HG03558 (cell line): ENCODE measurements around the gene TMEM273.
A peak's percentile ranks its signal among the peaks of the same experiment; 100 is the strongest.

Source experiments
- ATAC-seq: cut with Tn5 transposase; IDR thresholded peaks from one replicate; pipeline ENCODE4 v1.9.1; 2021; ENCODE audit warnings: moderate number of reproducible peaks; ENCODE audit not compliant: unreplicated experiment; ENCODE audit errors: extremely low read depth

The TMEM273 gene

DNA sequence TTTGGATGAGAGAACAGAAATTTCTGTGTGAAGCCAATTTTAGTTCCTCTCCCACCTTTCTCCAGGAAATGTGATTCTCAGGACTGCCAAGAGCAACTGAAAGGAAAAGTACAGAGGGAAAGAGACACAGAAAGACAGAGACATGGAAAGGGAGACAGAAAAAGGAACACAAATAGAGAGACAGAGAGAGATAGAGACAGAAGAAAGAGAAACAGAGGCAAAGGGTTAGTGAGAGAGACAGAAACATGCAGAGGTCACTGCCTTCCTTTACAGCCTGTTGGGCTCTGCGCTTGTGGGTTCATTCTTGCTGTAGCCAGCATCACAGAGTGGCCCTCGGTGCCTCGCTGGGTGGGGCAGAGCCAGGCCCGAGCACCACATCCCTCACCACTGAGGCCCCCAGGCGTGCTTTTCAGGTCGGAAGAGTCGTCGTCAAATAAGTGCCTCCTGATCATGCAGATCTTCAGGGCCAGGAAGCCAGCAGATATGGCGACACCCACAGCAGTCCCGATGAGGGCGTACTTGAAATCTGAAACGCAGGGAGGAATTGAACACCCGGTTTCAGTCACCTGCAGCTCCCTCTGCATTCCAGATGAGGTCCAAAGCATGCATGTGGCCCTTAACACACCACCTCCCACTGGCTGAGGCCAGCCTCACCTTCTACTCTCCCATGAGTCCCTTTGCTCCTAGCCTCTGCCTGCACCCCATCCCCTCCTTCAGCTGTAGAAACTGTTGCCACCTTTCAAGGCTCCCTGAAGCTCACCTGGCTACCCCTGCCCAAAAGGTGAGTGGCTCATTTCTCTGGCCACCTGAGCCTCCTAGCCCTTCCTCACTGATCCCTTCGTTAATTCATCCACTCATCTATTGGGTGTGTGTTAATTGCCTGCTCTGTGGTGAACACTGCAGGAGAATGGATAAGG lies 21.4 kb downstream of the TMEM273 start:
- ATAC-seq: no peak

DNA sequence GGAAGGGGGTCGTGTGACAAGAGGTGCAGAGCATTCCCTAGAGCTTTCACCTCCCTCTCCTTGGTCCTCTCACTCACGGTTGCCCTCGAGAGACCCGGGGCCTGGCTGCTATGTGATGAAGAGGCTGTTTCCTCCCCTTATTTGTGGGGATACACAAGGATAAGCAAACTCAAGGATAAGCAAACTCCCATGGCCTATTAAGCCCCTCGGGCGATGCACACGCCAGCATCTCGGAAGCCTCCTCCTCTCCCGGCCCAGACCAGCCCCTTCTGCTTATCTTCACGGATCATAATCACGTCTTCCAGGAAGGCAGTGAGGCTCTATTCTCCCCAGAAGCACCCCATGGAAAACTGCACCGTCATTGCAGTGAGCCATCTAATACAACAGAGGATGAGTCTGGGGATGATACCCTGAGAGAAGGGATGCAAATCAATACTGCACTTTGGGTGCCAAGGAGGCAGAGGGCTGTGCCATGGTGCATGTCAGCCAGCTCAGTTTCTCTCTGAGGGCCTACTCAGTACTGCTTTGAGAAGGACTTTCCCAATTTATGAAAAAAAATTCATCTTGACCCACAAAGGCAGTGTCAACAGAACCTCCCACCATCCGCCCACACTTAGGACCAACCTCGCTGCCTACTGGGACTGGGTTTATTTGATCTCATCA lies 22.2 kb downstream of the TMEM273 start:
- ATAC-seq: no peak

DNA sequence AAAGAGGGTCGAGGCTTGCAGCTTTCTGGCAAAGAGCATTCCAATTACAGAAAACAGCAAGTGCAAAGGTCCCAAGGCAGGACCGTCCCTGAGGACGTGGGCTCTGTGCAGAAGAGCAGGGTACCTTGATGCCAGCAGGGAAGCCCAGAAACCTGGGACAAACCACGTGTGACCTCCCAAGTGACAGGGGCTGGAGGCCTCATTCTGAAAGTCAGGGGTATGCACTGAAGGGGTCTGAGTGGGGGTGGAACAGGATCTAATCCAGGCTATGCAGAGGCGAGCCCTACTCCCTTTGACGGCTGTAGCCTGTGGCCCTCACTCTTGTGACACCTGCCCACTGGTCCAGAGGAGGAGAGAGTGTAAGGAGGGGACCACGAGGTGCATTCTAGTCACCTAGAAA lies 22.9 kb downstream of the TMEM273 start:
- ATAC-seq: no peak

DNA sequence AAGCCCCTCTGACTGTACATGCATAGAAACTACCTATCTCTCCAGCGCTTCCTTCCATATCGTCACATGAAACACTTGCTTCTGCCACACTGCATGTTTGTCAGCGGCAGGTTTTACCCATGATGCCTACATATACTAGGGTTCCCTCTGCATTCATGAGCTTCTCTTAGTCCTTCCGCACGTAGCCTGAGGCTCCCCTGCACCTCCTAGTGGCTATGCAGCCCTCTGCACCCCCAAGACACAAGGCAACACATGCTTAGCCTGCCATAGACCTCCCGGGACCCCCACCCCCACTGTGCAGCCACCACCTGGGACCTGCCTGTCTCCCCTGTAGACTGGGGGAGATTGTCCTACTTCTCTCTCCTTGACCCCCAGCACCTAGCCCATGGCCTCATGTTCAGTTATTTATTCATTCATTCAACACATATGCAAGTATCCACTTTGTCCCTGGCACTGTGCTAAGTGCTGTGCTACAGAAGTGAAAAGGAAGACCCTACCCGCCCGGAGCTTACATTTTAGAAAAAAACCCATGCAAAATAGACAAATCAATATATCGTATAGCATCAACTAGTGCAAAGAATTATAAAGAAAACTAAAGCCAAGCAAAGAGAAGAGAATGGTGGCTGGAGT lies 23.5 kb downstream of the TMEM273 start:
- peak; percentile 83 for ATAC-seq

DNA sequence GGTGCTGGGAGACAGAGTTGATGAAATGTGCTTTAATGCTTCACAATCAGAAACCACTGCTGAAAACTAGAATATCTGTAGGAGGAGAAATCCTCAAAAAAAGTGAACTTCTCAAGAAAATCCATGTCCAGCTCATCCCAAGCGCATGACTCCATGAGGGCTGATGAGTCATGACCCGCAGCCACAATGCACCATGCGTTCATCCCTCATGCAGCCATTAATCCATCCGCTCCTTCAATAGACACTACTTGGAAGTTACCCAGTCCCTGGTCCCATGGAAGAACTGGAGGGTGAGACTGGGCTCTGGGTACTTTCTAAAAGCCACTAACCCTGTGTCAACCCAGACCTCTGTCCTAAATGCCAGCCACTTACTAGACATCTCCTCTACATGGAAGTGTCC lies 24.4 kb downstream of the TMEM273 start:
- ATAC-seq: no peak

DNA sequence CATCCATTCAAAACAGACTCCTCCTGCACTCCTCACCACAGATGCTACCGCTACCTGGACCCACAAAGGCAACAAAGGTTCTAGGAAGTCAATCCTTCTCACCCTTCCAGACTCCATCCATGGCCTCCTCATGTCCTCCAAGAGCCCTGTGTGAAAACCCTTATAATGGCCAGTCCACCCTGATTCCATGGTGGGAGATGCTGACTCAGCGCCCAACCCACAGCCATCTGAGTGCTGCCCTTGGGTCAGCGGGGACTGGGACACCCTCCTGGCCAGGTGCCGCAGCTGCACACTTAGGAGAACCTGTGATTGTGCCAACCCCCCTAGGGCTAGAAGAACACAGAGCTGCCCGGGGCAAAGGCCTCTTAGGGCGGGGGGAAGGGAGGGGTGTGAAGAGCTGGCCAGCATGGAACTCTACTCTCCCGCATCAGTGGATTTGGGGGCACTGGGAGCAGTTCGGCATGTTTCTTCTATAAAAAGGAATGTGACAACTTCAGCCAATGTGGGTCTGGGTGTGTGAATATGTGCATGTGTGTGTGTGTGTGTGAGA lies 25.4 kb downstream of the TMEM273 start:
- ATAC-seq: no peak

DNA sequence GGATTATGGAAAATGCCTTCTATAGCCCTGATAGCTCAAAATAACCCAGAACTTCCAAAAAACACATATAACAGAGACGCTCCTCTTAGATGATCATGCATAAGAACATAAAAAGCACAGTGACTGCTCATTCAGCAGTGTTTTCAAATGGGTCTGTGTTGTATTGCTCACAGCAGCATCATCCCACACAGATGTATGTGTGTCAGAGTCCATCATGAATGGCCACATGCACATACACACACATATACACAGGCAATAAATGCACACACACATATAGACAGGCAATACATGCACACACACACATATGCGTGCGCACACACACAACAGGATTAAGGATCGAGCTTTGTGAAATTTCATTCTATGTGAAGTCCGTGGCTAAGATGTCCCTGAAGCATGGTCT lies 26.1 kb downstream of the TMEM273 start:
- ATAC-seq: no peak

DNA sequence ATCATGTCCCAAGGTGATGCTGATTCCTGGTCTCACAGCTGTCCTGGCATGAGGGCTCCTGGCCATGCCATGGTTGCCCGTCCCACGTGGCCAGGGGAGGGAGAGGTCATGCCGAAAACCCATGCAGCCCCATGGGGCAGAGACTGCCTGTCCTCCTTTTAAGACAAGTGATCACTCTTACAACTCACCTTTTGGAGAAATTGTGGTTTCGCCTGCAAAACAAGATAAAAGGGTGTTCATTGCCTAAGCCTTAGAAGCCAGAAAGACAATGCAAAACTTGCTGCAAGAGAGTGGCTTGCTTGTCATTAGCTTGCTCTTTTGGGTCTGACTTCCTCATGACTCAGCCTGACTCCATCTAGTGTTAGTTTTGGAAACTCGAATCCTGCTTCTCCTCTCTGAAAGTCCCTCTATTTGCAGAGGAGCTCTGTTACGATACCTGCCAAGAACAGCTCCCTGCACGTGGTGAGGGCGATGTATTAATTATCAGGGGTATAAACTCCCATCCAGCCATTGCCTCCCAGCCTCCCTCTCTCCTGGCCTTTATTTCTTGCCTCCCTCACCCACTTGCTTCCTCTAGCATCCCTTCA lies 26.7 kb downstream of the TMEM273 start:
- ATAC-seq: no peak

DNA sequence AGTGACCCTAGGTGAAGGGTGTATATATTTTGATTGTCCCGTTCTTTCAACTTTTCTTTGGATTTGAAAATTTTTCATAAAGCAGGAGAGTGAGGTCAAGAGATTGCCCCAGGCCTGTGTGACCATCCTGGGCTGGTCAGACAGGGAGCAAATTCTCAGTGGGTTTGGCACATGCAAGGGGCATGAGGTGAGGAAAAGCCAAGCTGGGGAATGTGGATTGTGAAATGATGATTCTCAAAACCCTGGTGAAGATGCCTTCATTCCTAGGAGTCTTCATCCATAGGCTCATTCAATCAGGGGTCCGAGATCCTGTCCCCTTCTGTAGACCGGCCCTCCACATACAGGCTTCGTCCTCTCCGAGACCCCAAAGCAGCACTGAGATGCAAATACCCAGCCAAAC lies 27.4 kb downstream of the TMEM273 start:
- ATAC-seq: no peak

DNA sequence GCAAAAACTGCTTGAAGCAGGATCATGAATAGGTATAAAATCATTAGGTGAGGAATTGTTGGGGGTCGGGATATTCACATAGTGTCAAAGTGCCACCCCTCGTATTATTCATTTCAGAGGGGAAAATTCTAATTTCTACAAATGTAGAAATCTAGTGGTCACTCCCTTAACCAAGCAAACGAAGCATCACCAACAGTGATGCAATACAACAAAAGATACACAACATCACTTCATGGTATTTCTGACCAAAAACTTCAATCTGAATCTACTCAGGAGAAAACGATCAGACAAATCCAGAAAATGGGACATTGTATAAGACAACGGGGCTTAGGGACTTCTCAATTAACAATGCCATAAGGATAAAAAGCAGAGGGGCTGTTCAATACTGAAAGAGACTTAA lies 28.1 kb downstream of the TMEM273 start:
- no peak for ATAC-seq

DNA sequence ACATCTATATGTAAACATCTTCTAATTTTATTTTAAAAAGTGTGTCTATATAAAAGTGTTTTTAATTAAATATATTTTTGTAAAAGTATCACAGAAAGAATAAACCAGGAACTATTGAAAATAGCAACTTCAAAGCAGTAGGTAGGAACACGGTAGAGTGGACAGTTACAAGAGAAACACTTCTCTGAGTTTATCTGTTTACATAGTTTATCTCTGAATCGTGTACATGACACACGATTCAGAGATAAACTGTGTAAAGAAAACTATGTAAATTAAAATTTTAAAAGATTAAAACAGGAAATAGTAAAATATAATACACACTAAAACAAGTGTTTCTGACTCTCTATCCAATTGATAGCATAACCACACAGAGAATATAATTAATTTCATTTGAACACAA lies 29.3 kb downstream of the TMEM273 start:
- ATAC-seq: no peak

DNA sequence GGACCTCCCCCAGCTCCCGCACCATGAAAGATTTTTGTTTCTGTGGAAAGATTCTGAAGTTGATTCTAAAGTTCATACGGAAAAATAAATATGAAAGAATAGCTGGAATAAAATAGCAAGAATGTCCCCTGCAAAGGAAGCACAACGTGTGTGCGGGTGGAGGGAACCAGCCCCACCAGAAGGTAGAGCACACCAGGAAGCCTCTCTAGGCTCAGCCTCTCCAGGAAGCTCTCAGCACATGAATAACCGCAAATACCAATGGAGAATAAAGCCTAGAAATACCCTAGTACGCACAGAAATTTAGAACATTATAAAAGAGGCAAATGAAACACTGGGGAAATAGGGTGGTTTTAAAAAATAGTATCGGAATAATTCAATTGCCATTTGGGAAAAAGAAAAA lies 29.8 kb downstream of the TMEM273 start:
- ATAC-seq: no peak

DNA sequence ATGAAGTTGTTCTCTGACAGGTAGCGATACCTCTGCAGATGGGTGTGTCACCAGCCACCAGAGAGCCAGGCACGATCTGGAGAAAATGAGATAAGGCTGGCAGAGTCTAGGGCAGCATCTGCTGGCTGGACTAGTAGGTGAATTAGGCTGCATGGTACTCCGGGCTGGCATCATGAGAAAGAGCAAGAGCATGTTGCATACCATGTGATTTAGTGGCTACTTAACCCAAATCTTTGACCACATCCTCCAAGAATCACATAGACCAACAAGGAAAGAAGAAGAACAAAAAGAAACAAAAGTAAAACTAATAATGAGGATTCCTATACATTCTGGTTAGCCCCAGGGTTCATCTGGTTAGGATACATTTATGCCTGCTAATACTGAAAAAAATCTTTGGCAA lies 31.0 kb downstream of the TMEM273 start:
- no peak for ATAC-seq

DNA sequence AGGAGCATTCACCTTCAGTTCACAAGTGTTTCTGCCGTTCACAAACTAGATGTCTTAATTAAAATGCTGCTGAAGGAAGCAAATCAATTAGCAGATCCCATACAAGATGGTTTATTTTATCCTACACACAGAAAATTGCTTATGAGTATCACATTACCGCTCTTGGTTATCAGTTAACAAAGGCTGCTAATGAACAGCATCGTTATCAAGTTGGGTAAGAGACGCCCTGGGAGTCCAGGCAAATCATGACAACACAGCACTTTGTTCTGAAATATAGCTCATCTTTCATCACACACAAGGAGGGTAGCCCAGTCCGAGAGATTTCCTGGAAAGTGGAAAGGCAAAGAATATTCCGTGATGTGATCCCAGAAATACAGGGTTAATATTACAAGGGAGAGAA lies 33.5 kb downstream of the TMEM273 start:
- ATAC-seq: no peak

DNA sequence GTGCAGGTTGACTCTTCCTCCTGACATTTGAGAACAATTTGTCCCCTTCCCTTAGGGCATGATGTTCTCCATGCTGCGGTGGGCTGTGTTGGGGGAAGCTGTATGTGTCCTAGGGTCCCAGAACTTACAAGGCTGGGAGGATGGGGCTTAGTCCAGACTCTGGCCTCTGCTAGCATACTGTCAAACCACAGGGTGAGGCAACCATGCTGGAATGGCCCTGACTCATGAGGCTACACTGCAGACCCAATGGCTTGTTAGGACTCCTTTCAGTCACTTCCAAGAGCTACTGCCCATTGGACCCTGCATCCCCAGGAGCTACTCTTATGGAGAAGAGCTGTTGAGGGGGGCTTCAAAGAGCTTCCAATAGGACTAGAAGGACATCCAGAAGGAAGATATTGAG lies 34.2 kb downstream of the TMEM273 start:
- no peak for ATAC-seq

DNA sequence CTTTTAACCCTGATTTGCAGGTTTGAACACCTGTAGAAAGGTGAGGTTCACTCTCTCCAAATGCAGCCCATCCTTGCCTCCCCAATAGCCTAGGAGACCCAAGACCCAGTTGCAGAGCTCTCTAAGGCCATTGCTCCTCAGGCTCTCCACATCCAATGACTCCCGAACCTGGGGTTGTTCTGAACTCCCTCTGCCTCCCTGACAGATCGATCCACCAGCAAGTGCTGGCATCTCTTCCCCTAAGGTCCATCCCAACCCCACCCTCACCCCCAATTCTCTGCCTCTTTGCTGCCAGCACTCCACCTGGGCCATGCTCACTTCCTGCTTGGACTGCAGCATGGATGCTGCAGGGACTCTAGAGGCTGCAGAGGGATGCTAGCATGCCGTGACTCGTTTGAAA lies 35.1 kb downstream of the TMEM273 start:
- no peak for ATAC-seq

DNA sequence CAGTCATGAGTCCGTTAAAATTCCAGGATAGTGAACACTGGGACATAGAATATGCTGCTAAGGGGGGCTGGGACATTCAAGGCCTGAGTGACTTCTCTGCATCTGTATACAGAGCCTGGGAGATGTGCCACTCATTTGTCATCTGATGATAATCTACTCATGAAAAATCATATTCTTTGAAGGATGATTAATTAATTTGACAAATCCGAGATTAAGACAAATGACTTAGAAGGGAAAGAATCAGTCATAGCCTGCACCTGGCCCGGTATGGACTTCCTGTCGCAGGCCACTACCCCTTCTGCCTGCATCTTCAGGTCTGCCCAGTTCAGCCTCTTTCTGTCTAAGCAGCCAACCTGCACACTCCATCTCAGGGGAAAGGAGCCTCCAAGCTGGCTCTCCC lies 35.5 kb downstream of the TMEM273 start:
- ATAC-seq: no peak

DNA sequence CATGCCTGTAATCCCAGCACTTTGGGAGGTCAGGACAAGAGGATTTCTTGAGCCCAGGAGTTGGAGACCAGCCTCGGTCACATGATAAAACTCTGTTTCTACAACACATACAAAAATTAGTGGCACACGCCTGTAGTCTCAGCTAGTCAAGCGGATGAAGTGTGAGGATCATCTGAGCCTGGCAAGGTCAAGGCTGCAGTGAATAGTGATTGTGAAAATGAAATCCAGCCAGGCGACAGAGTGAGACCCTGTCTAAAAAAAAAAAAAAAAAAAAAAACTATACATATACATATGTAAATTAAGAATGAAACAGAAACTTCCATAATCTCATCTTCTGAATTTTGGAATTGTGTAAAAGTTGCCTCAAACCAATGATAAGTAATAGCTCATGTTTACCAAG lies 36.2 kb downstream of the TMEM273 start:
- no peak for ATAC-seq

DNA sequence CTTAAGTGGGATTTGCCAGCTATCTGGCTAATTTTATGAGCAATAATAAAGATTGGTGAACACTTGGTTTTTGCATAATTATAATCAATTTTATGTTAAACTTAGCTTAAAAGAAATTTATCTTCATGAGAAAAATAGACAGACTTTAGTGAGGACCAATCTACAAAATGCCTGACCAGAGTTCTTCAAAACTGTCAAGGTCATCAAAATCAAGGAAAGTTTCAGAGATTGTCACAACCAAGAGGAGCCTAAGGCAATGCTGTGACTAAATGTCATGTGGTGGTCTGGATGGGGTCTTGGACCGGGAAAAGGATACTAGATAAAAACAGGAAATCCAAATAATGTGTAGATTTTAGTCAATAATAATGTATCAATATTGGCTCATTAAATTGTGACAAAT lies 36.7 kb downstream of the TMEM273 start:
- ATAC-seq: no peak

DNA sequence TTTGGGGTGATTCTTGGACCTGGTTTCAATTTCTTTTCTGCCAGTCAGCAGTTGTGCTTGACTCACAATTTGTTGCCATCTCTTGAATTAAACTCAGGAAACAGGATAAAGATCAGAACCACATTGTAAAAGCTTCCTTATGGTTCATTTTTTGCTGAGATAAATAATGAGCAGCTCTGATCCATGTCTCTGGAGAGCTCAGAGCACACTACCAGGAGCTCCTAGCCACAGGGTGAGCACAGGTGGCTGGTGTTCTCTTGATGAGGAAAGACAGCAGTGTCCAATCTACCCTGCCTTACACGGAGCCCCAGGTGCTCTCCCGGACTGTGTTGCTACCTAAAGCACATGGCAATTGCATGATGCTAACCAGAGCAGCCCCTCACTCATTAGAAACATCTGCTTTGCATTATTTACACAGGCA lies 37.2 kb downstream of the TMEM273 start:
- no peak for ATAC-seq

DNA sequence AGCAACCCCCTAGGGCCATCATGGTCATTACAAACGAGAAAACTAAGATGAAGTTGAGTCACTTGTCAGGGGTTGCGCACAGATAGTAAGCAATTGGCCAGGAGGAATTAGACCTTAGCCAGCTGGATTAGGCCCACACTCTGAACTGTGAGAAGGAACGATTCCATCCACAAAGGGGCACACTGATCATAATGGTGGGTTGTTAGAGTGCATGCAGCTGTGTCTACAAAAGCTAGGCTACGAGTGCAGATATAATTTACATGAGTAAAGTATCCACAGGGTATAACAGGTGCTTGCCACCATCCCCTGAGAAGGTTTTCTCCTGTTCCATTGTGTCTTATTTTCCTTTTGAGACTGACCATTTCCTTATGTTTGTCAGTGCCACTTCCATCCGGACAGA lies 37.8 kb downstream of the TMEM273 start:
- ATAC-seq: no peak
